GM19023 (cell line): ENCODE results near the gene NANS.
"Not testable (repeated sequence)": the region's sequence is repeated elsewhere in the genome, so short reads cannot be mapped to it uniquely, and the experiment has no call there.

Experiments
- ATAC-seq: cut with Tn5 transposase; IDR thresholded peaks from one replicate; pipeline ENCODE4 v1.9.1; 2021; ENCODE audit warnings: mild to moderate bottlenecking, moderate library complexity; ENCODE audit not compliant: unreplicated experiment

The NANS gene

DNA sequence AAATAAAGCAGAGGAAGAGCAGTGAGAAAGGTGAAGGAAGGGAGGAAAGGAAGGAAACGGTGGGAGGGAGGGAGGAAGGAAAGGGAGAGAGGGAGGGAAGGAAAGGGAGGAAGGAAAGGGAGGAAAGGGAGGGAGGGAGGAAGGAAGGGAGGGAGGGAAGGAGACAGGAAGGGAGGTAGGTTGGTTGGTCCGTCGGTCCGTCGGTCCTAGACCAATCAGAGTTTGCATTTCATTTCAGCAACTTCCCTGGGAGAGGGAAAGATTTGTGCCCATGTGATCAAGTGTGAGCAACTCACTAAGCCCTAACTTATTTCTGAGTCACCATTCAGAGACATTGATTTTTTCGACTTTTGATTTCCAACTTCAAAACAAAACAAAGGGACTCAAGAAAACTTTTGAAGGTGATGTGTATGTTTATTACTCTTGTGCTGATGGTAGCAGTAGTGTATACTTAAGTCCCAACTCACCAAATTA is 18.8 kb downstream of the NANS start:
- no peak for ATAC-seq

DNA sequence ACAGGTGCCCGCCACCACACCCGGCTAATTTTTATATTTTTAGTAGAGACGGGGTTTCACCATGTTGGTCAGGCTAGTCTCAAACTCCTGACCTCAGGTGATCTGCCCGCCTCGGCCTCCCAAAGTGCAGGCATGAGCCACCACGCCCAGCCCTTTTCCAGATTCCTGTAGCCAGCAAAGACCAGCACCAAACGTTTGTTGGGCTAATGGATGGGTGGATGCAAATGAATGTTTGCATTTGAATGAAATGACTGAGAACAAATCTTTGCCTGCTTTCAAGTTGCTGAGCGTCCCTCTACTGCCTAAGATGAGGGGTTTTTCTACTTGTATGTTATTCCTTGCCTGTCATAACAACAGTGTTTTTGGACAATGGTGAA is 20.0 kb downstream of the NANS start:
- ATAC-seq, result not testable (repeated sequence)

- ATAC-seq, result no peak
Observed at GRCh38 chr9:98078895-98079294, 22.4 kb downstream of the NANS start.

DNA sequence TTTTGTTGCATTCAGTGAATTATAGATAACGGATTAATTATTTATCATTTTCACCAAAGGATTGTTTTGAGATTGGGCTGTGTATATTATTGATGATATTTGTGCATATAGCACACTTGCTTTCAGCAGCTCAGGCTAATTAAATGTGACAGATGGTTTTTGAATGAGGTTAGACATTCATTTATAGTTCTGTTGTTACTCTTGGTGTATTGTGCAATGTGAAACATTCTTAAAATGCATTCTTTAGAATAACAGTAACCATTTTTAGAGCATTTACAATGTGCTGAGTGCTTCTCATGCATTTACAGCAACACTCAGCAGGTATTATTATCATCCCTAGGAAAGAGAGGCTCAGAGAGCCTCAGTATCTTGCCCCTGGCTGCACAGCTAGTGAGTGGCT is 23.8 kb downstream of the NANS start:
- ATAC-seq, result no peak

GRCh38 chr9:98080780-98081179 is 24.2 kb downstream of the NANS start:
- ATAC-seq, result no peak

GRCh38 chr9:98081477-98082219 is 25.1 kb downstream of the NANS start:
- no peak for ATAC-seq

- no peak for ATAC-seq
Observed at GRCh38 chr9:98083061-98083501, 26.5 kb downstream of the NANS start.

DNA sequence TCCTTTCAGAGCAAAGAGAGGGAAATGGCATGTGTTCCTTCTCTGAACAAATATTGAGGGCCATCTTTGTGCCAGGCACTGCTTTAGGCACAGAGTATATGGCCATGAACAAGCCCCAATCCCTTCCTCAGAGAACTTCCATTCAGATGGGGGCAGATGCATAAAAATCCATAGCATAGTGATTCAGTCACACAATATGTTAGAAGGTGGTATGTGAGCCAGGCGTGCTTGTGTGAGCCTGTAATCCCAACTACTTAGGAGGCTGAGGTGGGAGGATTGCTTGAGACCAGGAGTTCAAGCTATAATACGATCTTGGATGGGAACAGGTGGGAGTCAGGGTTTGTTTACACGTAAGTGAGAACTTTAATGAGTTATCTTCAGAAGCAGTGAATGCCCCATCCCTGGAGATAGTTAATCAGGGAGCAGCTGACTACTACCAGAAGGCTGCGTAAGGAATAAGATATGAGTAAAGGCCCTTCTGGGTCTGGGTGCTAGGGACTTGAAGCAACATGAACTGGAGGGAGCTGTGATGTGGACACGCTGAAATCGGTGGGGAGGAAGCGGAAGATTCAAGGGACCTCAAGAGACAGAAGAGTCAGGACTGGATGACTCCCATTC is 27.1 kb downstream of the NANS start:
- ATAC-seq, result no peak

- ATAC-seq, result no peak
Observed at GRCh38 chr9:98084396-98084795, 27.9 kb downstream of the NANS start.

DNA sequence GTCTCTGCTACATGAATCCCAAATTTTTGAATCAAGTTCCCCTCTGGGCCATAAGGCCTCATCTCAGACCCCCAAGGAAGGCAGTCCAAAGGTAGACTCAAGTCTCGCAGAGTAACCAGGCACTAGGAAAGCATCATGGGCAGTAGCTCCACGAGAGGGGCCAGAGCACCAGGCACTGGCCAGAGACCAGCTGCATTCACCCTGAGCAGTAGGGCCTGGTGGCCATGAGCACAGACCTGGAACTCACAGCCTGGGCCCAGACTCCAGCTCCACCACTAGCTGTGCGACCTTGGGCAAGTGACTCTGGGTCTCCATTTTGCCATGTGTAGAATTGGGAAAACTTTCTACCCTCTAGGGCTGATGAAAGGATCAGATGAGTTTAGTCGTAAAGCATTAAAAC is 28.5 kb downstream of the NANS start:
- no peak for ATAC-seq

- no peak for ATAC-seq
Observed at GRCh38 chr9:98085944-98086343, 29.4 kb downstream of the NANS start.

GRCh38 chr9:98086461-98086860 is 29.9 kb downstream of the NANS start:
- ATAC-seq, result no peak

DNA sequence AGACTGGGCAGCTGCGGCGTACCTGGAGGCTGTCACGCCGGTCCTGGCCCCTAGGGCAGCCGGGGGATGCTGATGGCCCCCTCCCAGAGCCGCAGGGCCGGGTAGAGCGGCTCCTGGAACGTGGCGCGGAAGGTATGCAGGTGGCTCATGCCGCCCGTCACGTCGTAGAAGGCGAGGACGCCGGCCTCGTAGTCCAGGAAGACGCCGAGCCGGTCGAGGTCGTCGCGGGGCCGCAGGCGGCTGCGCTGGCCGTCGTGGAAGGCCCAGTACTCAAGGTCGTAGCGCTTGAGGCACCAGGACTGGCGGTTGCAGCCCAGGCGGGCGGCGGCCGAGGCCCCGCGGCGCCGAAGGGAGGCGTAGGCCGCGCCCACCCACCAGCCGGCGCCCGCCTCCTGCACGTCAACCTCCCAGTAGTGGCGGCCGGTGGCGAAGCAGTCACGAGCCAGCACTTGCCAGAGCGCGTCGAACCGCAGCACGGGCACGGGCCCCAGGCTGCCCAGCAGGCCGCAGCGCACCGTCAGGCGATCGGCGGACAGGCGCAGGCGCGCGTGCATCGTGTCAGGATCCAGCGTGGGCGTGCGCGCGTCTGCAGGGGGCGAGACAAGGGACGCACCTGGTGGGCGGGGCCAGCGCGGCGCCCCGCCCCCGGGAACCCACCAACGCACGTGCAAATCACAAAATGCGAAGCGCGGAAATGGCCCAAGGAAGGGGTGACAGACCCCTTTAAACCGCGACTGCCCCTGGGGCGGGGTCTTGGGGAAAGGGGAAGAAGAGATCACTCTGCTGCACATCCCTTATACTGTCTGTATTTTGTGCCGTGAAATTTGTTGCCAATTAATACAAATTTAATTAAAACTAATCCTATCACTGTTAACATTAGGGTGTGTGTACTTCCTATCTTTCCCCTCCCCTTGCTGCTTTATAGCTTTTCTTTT is 31.2 kb downstream of the NANS start:
- ATAC-seq, result no peak

GRCh38 chr9:98090674-98091073 is 34.1 kb downstream of the NANS start:
- ATAC-seq, result not testable (repeated sequence)

DNA sequence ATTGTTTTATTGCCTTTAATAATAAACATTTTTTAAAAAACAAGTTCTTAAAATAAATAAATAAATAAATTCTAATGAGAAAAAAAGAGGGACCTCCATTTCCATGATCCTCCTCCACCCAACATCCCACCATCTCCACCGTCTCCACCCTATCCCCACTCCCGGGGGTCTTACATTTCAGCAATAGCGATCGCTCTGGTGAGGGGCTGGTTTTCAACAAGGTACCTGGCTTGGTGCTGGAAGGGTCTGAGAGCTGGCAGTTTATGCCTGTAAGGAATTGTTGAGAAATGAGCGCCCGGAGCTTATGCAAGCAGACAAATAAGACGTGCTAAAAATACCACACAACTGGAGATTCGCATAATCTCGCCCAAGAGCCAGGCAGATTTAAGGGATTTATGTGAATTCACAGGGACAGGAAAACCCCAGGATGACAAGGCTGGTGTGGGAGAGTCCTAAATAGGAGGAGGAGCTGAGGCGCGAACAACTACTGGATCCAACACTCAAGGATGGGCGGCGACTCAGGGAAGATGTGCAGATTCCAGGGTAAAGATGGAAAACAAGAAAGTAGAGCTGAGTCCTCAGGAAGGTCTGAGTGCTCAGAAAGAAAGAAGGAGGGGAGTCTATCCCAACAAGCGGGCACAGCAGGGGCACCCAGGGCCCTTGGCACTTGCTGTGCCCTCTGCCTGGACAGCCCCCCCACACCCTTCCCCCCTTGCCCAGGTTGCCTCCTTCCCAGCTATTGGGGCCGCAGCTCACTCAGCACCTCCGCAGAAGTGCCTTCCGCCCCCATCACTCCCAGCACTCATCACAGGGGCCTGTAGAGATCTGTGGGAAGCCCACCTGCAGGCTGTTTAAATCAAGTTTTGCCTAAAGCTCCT is 35.4 kb downstream of the NANS start:
- ATAC-seq, result no peak

- ATAC-seq, result no peak
Observed at GRCh38 chr9:98092613-98092931, 36.0 kb downstream of the NANS start.

GRCh38 chr9:98094316-98094715 is 37.8 kb downstream of the NANS start:
- no peak for ATAC-seq

- no peak for ATAC-seq
Observed at GRCh38 chr9:98094851-98095250, 38.3 kb downstream of the NANS start.

DNA sequence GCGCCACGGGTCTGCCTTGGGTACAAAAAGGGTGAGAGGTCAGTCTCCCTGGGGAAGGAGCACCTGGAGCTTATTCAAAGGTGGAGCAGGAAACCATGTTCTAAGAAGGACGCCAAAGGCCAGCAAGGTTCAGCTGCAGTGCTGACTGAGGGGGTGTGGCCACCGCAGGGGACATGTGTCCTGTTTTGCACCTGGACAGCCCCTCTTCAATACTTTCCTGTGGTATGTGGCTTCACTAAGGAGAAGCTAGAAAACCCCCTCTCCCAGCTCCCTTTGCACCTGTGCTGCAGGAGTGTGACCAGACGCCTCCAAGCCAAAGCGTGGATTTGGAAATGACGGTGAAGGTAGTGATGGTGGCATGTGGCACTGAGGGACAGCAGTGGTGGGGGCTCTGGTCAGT is 38.9 kb downstream of the NANS start:
- no peak for ATAC-seq

GRCh38 chr9:98096091-98096490 is 39.6 kb downstream of the NANS start:
- ATAC-seq, result no peak

DNA sequence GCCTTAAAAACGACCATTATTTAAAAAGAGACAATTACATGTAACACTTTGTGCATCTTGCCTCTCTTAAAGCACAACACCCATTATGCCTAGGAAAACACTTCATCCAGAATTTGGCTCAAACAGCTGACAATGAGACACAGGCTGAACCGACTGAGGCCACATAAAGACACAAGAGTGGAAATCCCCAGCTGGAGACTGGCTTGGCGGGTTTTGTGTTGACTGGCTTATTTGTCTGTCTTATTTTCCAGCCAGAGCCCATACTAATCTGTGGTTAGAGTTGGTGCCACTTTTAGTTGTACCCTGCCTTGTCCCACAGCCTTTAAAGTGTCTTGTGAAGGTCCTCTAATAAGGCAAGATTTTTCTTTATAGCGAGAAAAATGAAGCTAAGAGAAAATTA is 41.3 kb downstream of the NANS start:
- ATAC-seq, result no peak
